Measurements from ENCODE around the gene FZD7. TPM values are rescaled to one million over a fixed set of nuclear protein-coding genes. Genes with fewer than 3 reads are reported as not detected.

The FZD7 gene
- total and polyA plus RNA-seq, 4 donors = 18.5 to 26.4 (median 22.9) TPM

GRCh38 chr2:201994973-201995638 is 38.5 kb upstream of the FZD7 start:
- Histone ChIP-seq H3K9me3 (ENCODE audit: control insufficient read depth, insufficient read depth, low read length) (no peaks in the 10 kb centered on the region), H3K36me3 (ENCODE audit: control insufficient read depth, insufficient read depth, low read length) (no peaks in the 10 kb centered on the region), H3K4me1 (ENCODE audit: control insufficient read depth, insufficient read depth, low read length) (no peaks in the 10 kb centered on the region), H3K4me3 (ENCODE audit: low read depth, low read length) (no peak overlapping the region), H3K27me3 (ENCODE audit: control insufficient read depth, insufficient read depth, low read length) (peaks cover 8% of the 10 kb centered on the region), H3K27ac (ENCODE audit: low read depth, low read length) (no peak overlapping the region)
- 100% methylated on average over 1 of the region's 2 CpGs for WGBS (ENCODE audit: insufficient coverage)
- DNase-seq (ENCODE audit: low read depth in 4 of 6, low spot score in 6 of 6) = no peak

- Histone ChIP-seq H3K27ac (ENCODE audit: low read depth, low read length) (no peak overlapping the region), H3K4me1 (ENCODE audit: control insufficient read depth, insufficient read depth, low read length) (no peaks in the 10 kb centered on the region), H3K27me3 (ENCODE audit: control insufficient read depth, insufficient read depth, low read length) (peaks cover 8% of the 10 kb centered on the region), H3K36me3 (ENCODE audit: control insufficient read depth, insufficient read depth, low read length) (no peaks in the 10 kb centered on the region), H3K9me3 (ENCODE audit: control insufficient read depth, insufficient read depth, low read length) (no peaks in the 10 kb centered on the region), H3K4me3 (ENCODE audit: low read depth, low read length) (no peak overlapping the region)
- WGBS (ENCODE audit: insufficient coverage) = 26% methylated on average over 2 of the region's 11 CpGs
- DNase-seq (ENCODE audit: low read depth in 4 of 6, low spot score in 6 of 6) = no peak
Observed at GRCh38 chr2:201996006-201996405, 37.6 kb upstream of the FZD7 start.

DNA sequence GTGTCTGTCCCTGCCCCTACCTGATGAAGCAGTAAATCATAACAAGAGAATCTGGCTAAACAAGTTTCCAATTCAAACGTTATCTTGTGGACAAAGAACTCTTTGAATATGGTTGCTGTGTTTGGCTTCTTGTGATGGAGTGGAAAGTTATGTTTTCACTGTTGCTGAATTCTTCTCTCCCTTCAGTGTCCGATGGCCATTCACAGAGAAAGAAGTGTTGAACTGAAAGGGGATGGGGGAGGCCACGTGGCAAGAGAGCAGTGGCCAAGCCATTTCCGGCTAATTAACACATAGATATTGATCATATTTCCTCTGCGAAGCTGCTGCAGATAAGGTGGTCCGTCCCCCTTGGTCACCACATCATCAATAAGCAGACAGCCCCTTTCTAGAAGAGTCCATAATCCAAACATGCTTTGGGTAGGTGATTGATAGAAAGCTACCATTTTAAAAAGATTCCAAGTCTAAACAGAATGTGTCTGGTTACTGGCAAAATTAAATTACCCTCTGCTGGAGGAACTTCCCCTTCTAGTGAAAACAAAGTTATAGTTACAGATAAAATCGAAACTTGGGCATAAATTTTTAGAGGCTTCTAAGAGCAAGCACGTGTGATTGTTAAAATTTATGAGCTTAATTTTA is 36.9 kb upstream of the FZD7 start:
- Histone ChIP-seq H3K9me3 (ENCODE audit: control insufficient read depth, insufficient read depth, low read length) (no peaks in the 10 kb centered on the region), H3K27me3 (ENCODE audit: control insufficient read depth, insufficient read depth, low read length) (peaks cover 8% of the 10 kb centered on the region), H3K27ac (ENCODE audit: low read depth, low read length) (no peak overlapping the region), H3K4me3 (ENCODE audit: low read depth, low read length) (no peak overlapping the region), H3K36me3 (ENCODE audit: control insufficient read depth, insufficient read depth, low read length) (no peaks in the 10 kb centered on the region), H3K4me1 (ENCODE audit: control insufficient read depth, insufficient read depth, low read length) (no peaks in the 10 kb centered on the region)
- 83% methylated on average over 1 of the region's 8 CpGs for WGBS (ENCODE audit: insufficient coverage)
- DNase-seq (ENCODE audit: low read depth in 4 of 6, low spot score in 6 of 6) = no peak

DNA sequence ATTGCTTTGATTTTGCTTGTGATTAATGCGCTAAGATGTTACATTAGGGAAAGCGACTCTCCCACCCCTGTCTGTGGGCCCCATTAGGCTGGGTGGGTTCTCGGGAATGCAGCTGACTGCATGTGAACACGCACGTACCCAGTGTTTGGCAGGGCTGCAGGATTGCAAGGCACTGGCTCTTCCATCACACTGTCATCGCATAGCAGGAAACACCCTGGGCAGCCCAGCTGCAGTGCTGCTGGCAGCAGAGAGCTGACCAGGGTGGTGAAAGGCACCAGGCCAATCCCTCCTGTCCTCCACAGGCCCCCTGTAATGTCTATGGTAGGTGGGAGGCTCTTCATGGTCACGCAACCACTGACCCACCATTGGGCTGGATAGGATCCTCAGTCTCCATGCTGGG is 34.4 kb upstream of the FZD7 start:
- no peaks in the 10 kb centered on the region for H3K36me3 ChIP-seq (ENCODE audit: control insufficient read depth, insufficient read depth, low read length)
- peaks cover 5% of the 10 kb centered on the region for H3K27me3 ChIP-seq (ENCODE audit: control insufficient read depth, insufficient read depth, low read length)
- no peaks in the 10 kb centered on the region for H3K4me1 ChIP-seq (ENCODE audit: control insufficient read depth, insufficient read depth, low read length)
- H3K9me3 ChIP-seq (ENCODE audit: control insufficient read depth, insufficient read depth, low read length) = no peaks in the 10 kb centered on the region
- DNase-seq (ENCODE audit: low read depth in 4 of 6, low spot score in 6 of 6) = no peak
- 66% methylated on average over 5 of the region's 7 CpGs for WGBS (ENCODE audit: insufficient coverage)
- H3K27ac ChIP-seq (ENCODE audit: low read depth, low read length) = no peak overlapping the region
- H3K4me3 ChIP-seq (ENCODE audit: low read depth, low read length) = no peak overlapping the region

- Histone ChIP-seq H3K4me3 (ENCODE audit: low read depth, low read length) (no peak overlapping the region), H3K36me3 (ENCODE audit: control insufficient read depth, insufficient read depth, low read length) (no peaks in the 10 kb centered on the region), H3K9me3 (ENCODE audit: control insufficient read depth, insufficient read depth, low read length) (no peaks in the 10 kb centered on the region), H3K27ac (ENCODE audit: low read depth, low read length) (no peak overlapping the region), H3K27me3 (ENCODE audit: control insufficient read depth, insufficient read depth, low read length) (peaks cover under 1% of the 10 kb centered on the region), H3K4me1 (ENCODE audit: control insufficient read depth, insufficient read depth, low read length) (peaks cover 2% of the 10 kb centered on the region)
- DNase-seq (ENCODE audit: low read depth in 4 of 6, low spot score in 6 of 6) = no peak
- no CpG with 5 or more reads among the region's 2 CpGs for WGBS (ENCODE audit: insufficient coverage)
Observed at GRCh38 chr2:202001826-202002225, 31.8 kb upstream of the FZD7 start.

GRCh38 chr2:202002381-202002780 is 31.3 kb upstream of the FZD7 start:
- H3K27ac ChIP-seq (ENCODE audit: low read depth, low read length) = no peak overlapping the region
- H3K27me3 ChIP-seq (ENCODE audit: control insufficient read depth, insufficient read depth, low read length) = no peaks in the 10 kb centered on the region
- peaks cover 7% of the 10 kb centered on the region for H3K4me1 ChIP-seq (ENCODE audit: control insufficient read depth, insufficient read depth, low read length)
- DNase-seq (ENCODE audit: low read depth in 4 of 6, low spot score in 6 of 6) = no peak
- no peaks in the 10 kb centered on the region for H3K9me3 ChIP-seq (ENCODE audit: control insufficient read depth, insufficient read depth, low read length)
- no peaks in the 10 kb centered on the region for H3K36me3 ChIP-seq (ENCODE audit: control insufficient read depth, insufficient read depth, low read length)
- 92% methylated on average over 4 of the region's 6 CpGs for WGBS (ENCODE audit: insufficient coverage)
- H3K4me3 ChIP-seq (ENCODE audit: low read depth, low read length) = no peak overlapping the region

DNA sequence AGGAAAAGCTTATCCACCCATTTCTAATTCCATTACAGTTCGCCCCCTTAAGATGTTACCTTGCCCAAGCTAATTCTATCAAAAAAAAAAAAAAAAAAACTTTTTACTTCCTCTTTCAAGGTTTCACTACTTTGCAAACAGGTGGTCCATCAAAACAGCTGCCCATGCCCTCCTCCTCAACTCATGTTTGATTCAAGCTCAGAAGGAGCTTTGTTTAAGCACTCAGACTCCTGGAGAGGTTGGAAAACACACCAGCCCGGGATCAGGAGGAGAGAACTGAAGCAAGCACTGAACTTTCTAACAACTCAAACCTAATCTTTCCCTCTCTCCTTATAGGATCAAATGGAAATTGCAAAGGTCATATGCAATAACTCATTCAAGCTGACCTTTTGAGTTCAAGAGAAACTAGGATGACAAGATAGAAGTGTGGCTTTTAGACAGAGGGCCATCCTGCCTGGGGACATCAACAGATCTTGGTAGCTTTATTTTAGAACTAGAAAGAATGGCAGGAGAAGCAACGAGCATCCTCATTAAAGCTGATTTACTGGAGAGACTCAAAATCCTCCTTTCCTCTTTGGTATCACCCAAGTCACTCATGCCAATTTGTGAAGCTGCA is 28.3 kb upstream of the FZD7 start:
- no peaks in the 10 kb centered on the region for H3K9me3 ChIP-seq (ENCODE audit: control insufficient read depth, insufficient read depth, low read length)
- no peak for DNase-seq (ENCODE audit: low read depth in 4 of 6, low spot score in 6 of 6)
- H3K27me3 ChIP-seq (ENCODE audit: control insufficient read depth, insufficient read depth, low read length) = no peaks in the 10 kb centered on the region
- no peaks in the 10 kb centered on the region for H3K36me3 ChIP-seq (ENCODE audit: control insufficient read depth, insufficient read depth, low read length)
- no peak overlapping the region for H3K4me3 ChIP-seq (ENCODE audit: low read depth, low read length)
- no peak overlapping the region for H3K27ac ChIP-seq (ENCODE audit: low read depth, low read length)
- H3K4me1 ChIP-seq (ENCODE audit: control insufficient read depth, insufficient read depth, low read length) = peaks cover 12% of the 10 kb centered on the region
- WGBS (ENCODE audit: insufficient coverage) = 65% methylated on average over 2 of the region's 3 CpGs

- Histone ChIP-seq H3K4me3 (ENCODE audit: low read depth, low read length) (no peak overlapping the region), H3K9me3 (ENCODE audit: control insufficient read depth, insufficient read depth, low read length) (no peaks in the 10 kb centered on the region), H3K27ac (ENCODE audit: low read depth, low read length) (no peak overlapping the region), H3K36me3 (ENCODE audit: control insufficient read depth, insufficient read depth, low read length) (no peaks in the 10 kb centered on the region), H3K4me1 (ENCODE audit: control insufficient read depth, insufficient read depth, low read length) (peaks cover 12% of the 10 kb centered on the region), H3K27me3 (ENCODE audit: control insufficient read depth, insufficient read depth, low read length) (no peaks in the 10 kb centered on the region)
- no peak for DNase-seq (ENCODE audit: low read depth in 4 of 6, low spot score in 6 of 6)
- WGBS (ENCODE audit: insufficient coverage) = 100% methylated on average over 1 of the region's 1 CpG
Observed at GRCh38 chr2:202006301-202006700, 27.4 kb upstream of the FZD7 start.

DNA sequence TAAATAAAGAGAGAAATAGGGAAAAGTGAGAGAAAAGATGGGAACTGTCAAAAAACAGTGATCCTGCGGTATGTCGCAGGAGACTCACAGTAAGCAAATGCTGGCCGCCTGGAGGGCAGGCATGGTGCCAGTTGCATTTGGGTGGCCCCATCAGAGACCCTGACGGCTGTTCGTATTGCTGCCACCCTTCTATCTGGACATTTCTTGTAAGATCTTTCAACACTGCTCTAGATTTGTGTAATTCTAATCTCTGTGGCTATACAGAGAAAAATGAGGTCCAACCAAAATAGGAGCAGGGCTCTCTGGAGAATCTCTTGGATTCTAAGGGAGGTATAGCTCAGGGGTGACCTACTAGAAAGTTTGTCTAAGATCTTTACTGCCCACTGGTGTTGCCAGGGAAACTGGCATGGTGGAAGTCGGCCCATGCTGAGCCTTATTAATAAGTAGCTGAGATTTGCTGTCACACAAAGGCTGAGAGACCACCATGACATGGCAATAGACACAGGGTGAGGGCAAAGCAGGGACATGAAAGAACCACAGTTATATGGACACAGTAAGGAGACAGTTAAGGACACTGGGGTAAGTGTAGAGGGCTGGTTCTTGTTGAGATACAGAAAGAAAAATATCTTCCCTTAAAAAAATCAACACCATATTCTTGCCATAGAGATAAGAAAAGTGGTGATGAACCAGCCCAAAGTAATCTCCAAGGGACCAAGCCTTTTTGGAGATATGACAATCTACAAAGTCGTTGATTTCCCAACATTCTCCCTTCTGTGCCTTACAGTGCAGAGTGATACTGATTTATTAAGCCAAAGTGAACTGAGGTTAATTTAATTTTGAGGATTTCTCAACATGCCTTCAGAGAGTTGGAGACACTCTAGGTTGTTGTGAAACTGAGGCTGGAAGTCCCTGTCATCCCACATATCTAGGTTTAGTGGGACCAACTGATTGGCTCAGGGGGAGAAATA is 26.4 kb upstream of the FZD7 start:
- Histone ChIP-seq H3K27ac (ENCODE audit: low read depth, low read length) (no peak overlapping the region), H3K4me1 (ENCODE audit: control insufficient read depth, insufficient read depth, low read length) (peaks cover 12% of the 10 kb centered on the region)
- 56% methylated on average over 4 of the region's 7 CpGs for WGBS (ENCODE audit: insufficient coverage)

More for the DNA sequence above, 26.4 kb upstream of the FZD7 start:
- Histone ChIP-seq H3K9me3 (ENCODE audit: control insufficient read depth, insufficient read depth, low read length) (no peaks in the 10 kb centered on the region), H3K27me3 (ENCODE audit: control insufficient read depth, insufficient read depth, low read length) (no peaks in the 10 kb centered on the region), H3K36me3 (ENCODE audit: control insufficient read depth, insufficient read depth, low read length) (no peaks in the 10 kb centered on the region), H3K4me3 (ENCODE audit: low read depth, low read length) (no peak overlapping the region)
- DNase-seq (ENCODE audit: low read depth in 4 of 6, low spot score in 6 of 6) = no peak

Data from spinal cord (tissue), 10 donors.